Stimulated activated CD4-positive, alpha-beta T cell treated with anti-CD3 and anti-CD28 coated beads, Interleukin-15, amount 100 ng/mL, for 1 hour (primary cell): ENCODE measurements around the gene KCNH2.

Experiments
- DNase-seq, 2 donors: peaks; one replicate each; pipeline ENCODE4 v3.0.0-alpha.2; 2020; ENCODE audit warnings: low read depth in 1 of 2, low spot score in 1 of 2

KCNH2 gene

GRCh38 chr7:150909200-150909995 lies 68.7 kb downstream of the KCNH2 start:
- DNase-seq, result no peak

DNA sequence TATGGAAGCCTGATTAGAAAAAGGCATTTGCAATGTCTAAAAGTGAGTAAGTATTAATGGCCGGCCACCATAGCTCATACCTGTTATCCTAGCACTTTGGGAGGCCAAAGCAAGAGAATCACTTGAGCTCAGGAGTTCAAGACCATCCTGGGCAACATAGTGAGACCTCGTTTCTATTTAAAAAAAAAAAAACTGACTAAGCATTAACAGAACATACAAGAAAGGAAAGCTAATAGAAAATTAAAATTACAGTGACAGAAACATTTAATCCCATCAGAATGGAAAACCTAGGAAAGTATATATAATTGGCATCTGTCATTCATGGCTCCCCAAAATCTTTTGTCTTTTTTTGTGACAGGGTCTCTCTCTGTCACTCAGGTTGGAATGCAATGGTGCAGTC lies 69.9 kb downstream of the KCNH2 start:
- DNase-seq, result no peak

DNA sequence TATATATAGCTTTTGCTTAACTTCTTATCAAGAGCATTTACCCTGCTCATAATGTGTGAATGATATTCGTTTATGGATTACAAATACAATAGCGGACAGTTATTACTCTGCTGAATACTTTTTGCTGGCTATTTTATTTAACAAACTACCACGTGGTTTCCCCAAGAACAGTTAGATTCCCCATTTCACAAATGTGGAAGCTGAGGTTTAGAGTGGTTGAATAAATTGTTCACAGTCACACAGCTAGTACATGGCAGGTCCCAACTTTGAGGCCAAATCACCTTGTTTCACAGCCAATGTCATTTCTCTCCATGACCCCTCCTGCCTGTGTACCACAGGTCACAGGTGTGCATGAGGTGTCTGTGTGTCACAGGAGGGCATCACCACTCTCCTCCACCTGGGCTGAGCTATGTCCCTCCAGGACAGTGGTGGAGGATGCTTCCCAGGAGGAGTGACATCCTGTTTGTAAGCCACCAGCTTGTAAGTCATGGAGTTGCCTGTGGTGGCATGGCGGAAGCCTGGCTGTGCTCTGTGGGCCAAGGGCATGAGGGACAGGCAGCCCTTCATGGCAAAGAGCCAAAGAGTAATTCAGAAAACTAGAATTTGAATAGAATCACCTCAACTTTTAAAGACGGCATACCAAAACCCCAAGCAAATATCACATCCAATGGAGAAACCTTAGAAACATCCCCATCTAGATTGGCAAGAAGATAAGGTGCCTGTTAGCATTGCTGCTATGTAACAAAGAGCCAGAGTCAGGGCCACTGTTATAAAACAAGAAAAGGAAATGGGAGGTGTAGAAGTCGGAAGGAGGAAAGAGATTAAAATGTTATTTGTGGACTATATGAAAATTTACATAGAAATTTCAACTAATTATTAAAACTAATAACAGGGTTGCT lies 73.9 kb downstream of the KCNH2 start:
- DNase-seq, result no peak

GRCh38 chr7:150903606-150904005 lies 74.5 kb downstream of the KCNH2 start:
- no peak for DNase-seq

DNA sequence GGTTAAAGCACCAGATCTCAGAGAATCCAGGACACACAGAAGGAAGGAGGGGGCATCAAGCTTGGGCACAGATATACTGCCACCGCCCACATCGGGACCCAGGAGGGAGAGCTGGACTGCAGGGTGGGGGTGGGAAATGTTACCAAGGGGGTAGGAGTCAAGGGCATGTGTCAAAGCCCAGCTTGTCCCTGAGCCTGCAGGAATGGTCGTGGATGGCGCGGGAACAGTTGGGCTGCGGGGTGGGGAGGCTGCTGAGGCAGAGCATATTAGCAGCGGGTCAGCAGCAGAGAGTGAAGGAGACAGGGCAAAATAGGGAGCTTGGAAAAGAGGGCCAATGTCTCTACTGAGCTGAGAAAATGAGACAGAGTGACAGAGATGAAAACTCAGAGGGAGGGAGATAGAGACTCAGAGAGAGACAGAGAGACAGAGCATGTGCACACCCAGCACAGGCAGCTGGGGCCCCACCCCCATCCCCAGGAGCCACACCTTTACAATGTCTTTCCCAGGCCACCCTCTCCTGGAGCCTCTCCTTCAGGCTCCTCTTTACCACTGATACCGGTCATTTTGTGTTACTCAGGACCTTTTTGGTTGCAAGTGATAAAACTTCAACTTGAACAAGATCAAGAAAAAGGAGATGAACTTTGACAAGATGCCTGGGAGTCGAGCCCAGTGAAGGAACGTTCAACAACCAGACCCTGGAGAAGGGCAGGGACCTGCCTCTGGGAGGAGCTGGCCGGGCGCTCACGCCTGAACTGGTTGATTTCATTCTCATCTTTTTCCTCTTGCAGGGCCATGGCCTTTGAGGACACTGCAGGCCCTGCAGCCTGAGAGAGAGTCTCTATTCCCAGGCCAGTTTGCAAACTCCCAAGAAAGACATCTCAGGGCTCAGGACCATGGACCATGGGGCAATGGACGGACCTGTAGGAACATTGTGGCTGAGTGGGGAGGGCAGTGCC lies 75.8 kb downstream of the KCNH2 start:
- no peak for DNase-seq

GRCh38 chr7:150901160-150902035 lies 76.7 kb downstream of the KCNH2 start:
- no peak for DNase-seq

- DNase-seq, result no peak
Measured at GRCh38 chr7:150900675-150901074, 77.4 kb downstream of the KCNH2 start.

- DNase-seq, result peak; percentile 57 to 70
Measured at GRCh38 chr7:150898475-150899011, 79.6 kb downstream of the KCNH2 start.

DNA sequence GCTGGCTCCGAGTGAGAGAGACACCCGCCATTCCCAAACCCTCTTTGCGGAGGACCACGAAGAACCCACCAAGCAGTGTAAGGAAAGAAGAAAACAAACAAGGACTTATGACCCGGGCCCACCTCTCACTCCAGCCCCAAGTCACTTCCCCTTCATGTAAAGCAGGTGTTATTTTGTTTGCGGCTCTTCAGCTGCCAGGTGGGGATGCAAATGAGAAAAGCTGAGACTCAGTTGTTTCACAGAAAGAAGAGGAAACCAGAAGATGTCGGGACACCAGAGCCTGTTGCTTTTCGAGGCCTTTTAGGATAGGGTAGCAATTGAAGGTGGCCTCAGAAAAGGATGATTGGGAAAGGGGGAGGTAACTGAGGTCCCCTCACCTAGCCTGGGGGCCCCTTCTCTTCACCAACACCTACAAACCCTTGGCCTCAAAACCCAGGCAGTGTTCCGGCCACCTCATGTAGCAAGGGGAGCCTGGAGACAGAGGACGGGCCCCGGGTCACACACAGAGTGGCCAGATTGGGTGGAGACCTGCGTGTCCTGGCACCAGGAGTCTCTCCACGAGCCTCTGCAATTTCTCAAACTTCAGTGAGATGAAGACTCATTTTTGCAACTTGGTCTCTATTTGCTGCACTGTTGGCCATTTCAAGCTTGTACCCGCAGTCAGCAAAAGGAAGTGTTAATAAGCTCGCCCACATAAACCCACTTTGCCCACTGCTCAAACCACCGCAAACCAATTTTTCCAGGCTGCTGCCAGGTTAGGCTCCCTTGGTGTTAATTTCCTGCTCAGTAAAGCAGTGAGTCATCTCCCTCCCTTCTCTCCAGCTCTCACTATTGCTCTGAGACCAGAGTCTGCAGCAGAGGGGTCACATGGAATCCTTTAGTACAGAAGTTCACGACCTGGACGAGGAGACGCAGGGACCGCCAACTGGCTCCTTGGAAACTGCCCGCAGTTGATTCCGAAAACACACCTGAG lies 80.3 kb downstream of the KCNH2 start:
- DNase-seq, result no peak

GRCh38 chr7:150896562-150897209 lies 81.4 kb downstream of the KCNH2 start:
- DNase-seq, result no peak

DNA sequence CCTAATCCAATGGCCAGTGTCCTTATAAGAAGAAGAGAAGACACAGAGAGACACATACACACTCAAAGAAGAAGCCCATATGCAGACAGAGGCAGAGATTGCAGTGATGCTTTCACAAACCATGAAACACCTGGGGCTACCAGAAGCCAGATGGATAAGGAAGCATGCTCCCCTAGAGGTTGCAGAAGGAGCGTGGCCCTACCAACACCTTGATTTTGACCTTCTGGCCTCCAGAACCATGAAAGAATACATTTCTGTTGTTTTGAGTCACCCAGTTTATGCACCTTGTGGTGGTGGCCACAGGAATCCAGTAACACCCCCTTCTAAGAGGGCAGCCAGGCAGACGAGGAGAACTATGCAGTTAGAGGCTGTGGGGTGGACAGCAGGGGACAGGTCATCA lies 82.3 kb downstream of the KCNH2 start:
- no peak for DNase-seq
